HepG2 (cell line): Measurements from ENCODE around the gene ANKRD10. TPM values are rescaled to one million over a fixed set of nuclear protein-coding genes. Genes with fewer than 3 reads are reported as not detected.

Source experiments
- ATAC-seq: fragments of 200-7000 bp; cut with Tn5 transposase; 3 replicates; pipeline ENCODE4 v1.9.1; 2020; ENCODE audit warnings: mild to moderate bottlenecking, moderate library complexity
- BruUV-seq: library from RNA; stranded (reverse); fragments of 400-500 nt; replicated peaks from 2 replicates; lab custom pipeline; 2021; lab: Mats Ljungman, UMichigan
- CTCF ChIA-PET: fragments of 300-600 bp; formaldehyde crosslinking; extraction: SDS; loops from one replicate; lab custom pipeline; 2021; ENCODE audit warnings: low total read pairs, inconsistent platforms, low intra/inter-chr PET ratio; lab: Yijun Ruan, JAX
- POLR2A ChIA-PET: fragments of 350-600 bp; sonication (Branson Sonifier 250); formaldehyde crosslinking; loops from one replicate; lab custom pipeline; 2020; ENCODE audit warnings: antibody characterized with exemption, inconsistent platforms; lab: Yijun Ruan, JAX
- DNase-seq: peaks from one replicate; pipeline ENCODE4 v3.0.0-alpha.2; 2015; ENCODE audit warnings: low spot score
- FAIRE-seq: peaks from 3 replicates; lab custom pipeline; 2011; peaks lifted over from hg19 to GRCh38; lab: Jason Lieb, UNC
- H2AFZ ChIP-seq: one replicate; pipeline ENCODE4 v1.6.1; 2011; ENCODE audit warnings: low read length, inconsistent platforms
- H3K27ac ChIP-seq: fragments of 300-600 bp; 3 replicates; pipeline ENCODE4 v1.8.0; 2011; ENCODE audit warnings: mixed run types, mild to moderate bottlenecking, mixed read lengths, low read length, inconsistent platforms; ENCODE audit not compliant: insufficient read depth; ENCODE audit errors: extremely low read length
- H3K27me3 ChIP-seq, 2 experiments: fragments of 200-600 bp in 1 of 2; 2 replicates in 1 of 2; 3 replicates in 1 of 2; pipeline versions ENCODE4 v1.6.0 to v1.8.0; 2011; ENCODE audit warnings: low read length in 2 of 2, mild to moderate bottlenecking in 2 of 2, moderate library complexity in 2 of 2, inconsistent platforms in 1 of 2; ENCODE audit not compliant: insufficient read depth in 2 of 2, control insufficient read depth in 1 of 2
- H3K36me3 ChIP-seq, 2 experiments: fragments of 200-600 bp in 1 of 2; replicated peaks in 1 of 2; 2 replicates in 1 of 2; 3 replicates in 1 of 2; pipeline versions ENCODE4 v1.5.1 to v1.8.0; 2011; ENCODE audit warnings: low read length in 2 of 2, inconsistent platforms in 1 of 2; ENCODE audit not compliant: insufficient read depth in 2 of 2, control insufficient read depth in 1 of 2
- H3K4me1 ChIP-seq: 2 replicates; pipeline ENCODE4 v1.5.1; 2012; ENCODE audit warnings: low read length, inconsistent platforms; ENCODE audit not compliant: insufficient read depth
- H3K4me2 ChIP-seq: 2 replicates; pipeline ENCODE4 v1.6.0; 2011; ENCODE audit warnings: low read depth, low read length, inconsistent platforms
- H3K4me3 ChIP-seq, 3 experiments: fragments of 200-600 bp in 1 of 3; sonication (generic), shearing (Covaris generic) in 1 of 3; replicated peaks in 1 of 3; 2 replicates each; pipeline ENCODE4 v1.5.1; 2011 to 2016; ENCODE audit warnings: low read length in 3 of 3, inconsistent platforms in 2 of 3, low read depth in 2 of 3, mild to moderate bottlenecking in 2 of 3, control low read depth in 1 of 3, mixed read lengths in 1 of 3; ENCODE audit not compliant: insufficient read depth in 1 of 3
- H3K79me2 ChIP-seq: one replicate; pipeline ENCODE4 v1.6.1; 2011; ENCODE audit warnings: low read length, inconsistent platforms; ENCODE audit not compliant: insufficient read depth
- H3K9ac ChIP-seq: 2 replicates; pipeline ENCODE4 v1.6.0; 2011; ENCODE audit warnings: mild to moderate bottlenecking, low read depth, low read length, inconsistent platforms; ENCODE audit not compliant: insufficient read depth
- H3K9me3 ChIP-seq: 2 replicates; pipeline ENCODE4 v1.5.1; 2012; ENCODE audit warnings: mild to moderate bottlenecking, low read length
- H4K20me1 ChIP-seq: 2 replicates; pipeline ENCODE4 v1.6.0; 2011; ENCODE audit warnings: inconsistent platforms, mild to moderate bottlenecking, low read length, moderate library complexity; ENCODE audit not compliant: insufficient read depth
- ARID4A ChIP-seq: sonication (generic); formaldehyde crosslinking; IDR thresholded peaks from 2 replicates; pipeline ENCODE4 v1.5.0; 2020; ENCODE audit warnings: mild to moderate bottlenecking, missing genetic modification reagents, borderline replicate concordance
- CEBPB ChIP-seq: IDR thresholded peaks from 2 replicates; pipeline ENCODE4 v1.6.1; 2011; ENCODE audit warnings: low read depth, low read length, improper control_type of control experiment, borderline replicate concordance
- CREB3 ChIP-seq: sonication (generic); formaldehyde crosslinking; IDR thresholded peaks from 2 replicates; pipeline ENCODE4 v1.5.0; 2020; ENCODE audit warnings: missing genetic modification reagents
- JUNB ChIP-seq: sonication (generic); formaldehyde crosslinking; IDR thresholded peaks from 2 replicates; pipeline ENCODE4 v1.8.0; 2022; ENCODE audit warnings: missing genetic modification reagents, mild to moderate bottlenecking, borderline replicate concordance
- REL ChIP-seq: sonication (generic); formaldehyde crosslinking; conservative IDR thresholded peaks from 2 replicates; pipeline ENCODE4 v1.8.0; 2022; ENCODE audit warnings: mild to moderate bottlenecking, missing genetic modification reagents, moderate library complexity
- RELA ChIP-seq: sonication (generic); formaldehyde crosslinking; IDR thresholded peaks from 2 replicates; pipeline ENCODE4 v1.4.0; 2020; ENCODE audit warnings: missing genetic modification reagents
- TOE1 ChIP-seq: sonication (generic); formaldehyde crosslinking; IDR thresholded peaks from 2 replicates; pipeline ENCODE4 v1.4.0; 2020; ENCODE audit warnings: mild to moderate bottlenecking, missing genetic modification reagents
- ZNF460 ChIP-seq: sonication (generic); formaldehyde crosslinking; IDR thresholded peaks from 2 replicates; pipeline ENCODE4 v1.5.1; 2020; ENCODE audit warnings: missing genetic modification reagents, mild to moderate bottlenecking, borderline replicate concordance
- ZNF607 ChIP-seq: sonication (generic); formaldehyde crosslinking; IDR thresholded peaks from 2 replicates; pipeline ENCODE4 v1.5.1; 2020; ENCODE audit warnings: missing genetic modification reagents, mild to moderate bottlenecking, borderline replicate concordance
- ZNF841 ChIP-seq: sonication (generic); formaldehyde crosslinking; IDR thresholded peaks from 2 replicates; pipeline ENCODE4 v1.8.1; 2023; ENCODE audit warnings: missing genetic modification reagents, borderline replicate concordance
- WGBS: methylation state at CpG from one replicate; pipeline ENCODE4 v1.1.6; 2017; ENCODE audit warnings: low lambda C conversion rate; 5-methylcytosine and 5-hydroxymethylcytosine counted together
- in situ Hi-C: cut with HindIII; loops from 2 replicates; pipeline ENCODE4 v1.10.0; 2017; ENCODE audit warnings: low pct_unique_long_range_greater_than_20kb; ENCODE audit not compliant: extremely low pct_ligation_motif_present
- intact Hi-C: fragments of 100-400 bp; cut with micrococcal nuclease; formaldehyde crosslinking; loops from one replicate; pipeline ENCODE4 v1.10.0; 2022; ENCODE audit not compliant: unreplicated experiment
- polyA plus RNA-seq, 8 experiments: library from polyadenylated mRNA; depleted of rRNA in 3 of 8; stranded (reverse) in 7 of 8; unstranded in 1 of 8; fragments of >200 nt; fragmentation: Illumina TruSeq in 4 of 8; extraction: Trizol in 4 of 8; gene quantifications; 2 replicates each; pipeline versions ENCODE4 v1.2.1 to v1.2.3, GENCODE V29; 2011 to 2016; ENCODE audit warnings: low read depth in 4 of 8, missing spikeins in 1 of 8, mixed read lengths in 1 of 8; ENCODE audit not compliant: insufficient read depth in 1 of 8
- total RNA-seq, 5 experiments: library from RNA; depleted of rRNA; stranded (reverse); fragments of >200 nt; fragmentation: Illumina TruSeq; extraction: Trizol; gene quantifications; 2 replicates each; pipeline ENCODE4 v1.2.3, GENCODE V29; 2016; ENCODE audit warnings: low read depth in 1 of 5

Gene ANKRD10
- total and polyA plus RNA-seq, 2 of the 13 experiments (the other 11 are each of a cell fraction or from before 2014, with no cell fraction given) = 108 to 115 TPM

DNA sequence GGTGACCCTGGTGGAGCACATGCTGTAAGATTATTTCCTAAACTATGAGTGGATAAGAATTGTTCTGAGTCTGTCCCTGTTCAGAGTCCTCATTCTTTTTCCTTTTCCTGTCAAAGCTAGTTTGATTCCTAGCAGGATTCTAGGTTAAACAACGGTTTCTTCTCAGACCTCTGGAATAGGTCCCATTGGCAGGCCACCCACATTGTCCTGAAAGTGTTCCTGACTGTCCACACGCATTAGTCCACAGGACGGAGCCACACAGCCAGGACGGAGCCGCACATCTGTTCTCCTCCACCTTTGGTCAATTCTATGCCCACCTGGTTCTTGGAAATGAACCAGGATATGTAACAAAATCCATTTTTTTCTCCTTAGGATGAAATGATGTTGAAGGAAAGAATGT is 46.1 kb downstream of the ANKRD10 start:
- Histone ChIP-seq H3K27me3 (peaks cover 0 to 10% of the 10 kb centered on the region in 2 experiments; a peak in 2 of 5 replicates), H3K27ac (no peak overlapping the region), H3K4me3 (no peak overlapping the region), H3K9me3 (no peaks in the 10 kb centered on the region), H3K79me2 (no peaks in the 10 kb centered on the region), H3K36me3 (no peaks in the 10 kb centered on the region), H3K4me1 (peaks cover 49% of the 10 kb centered on the region), H2AFZ (no peak overlapping the region), H4K20me1 (no peaks in the 10 kb centered on the region), H3K9ac (no peak overlapping the region), H3K4me2 (peak overlapping the region; percentile 94; the same call in 1 of the 2 replicates)
- no peak for ATAC-seq
- intact Hi-C loops (no loop called here), in situ Hi-C loops (no loop called here)
- 32% methylated on average over 5 of the region's 5 CpGs for WGBS
- no TSS peak for BruUV-seq
- ChIA-PET POLR2A (interaction anchor here (1.3 to 3.6 kb wide), 2 partner anchors 44 to 185 kb away, joined by 3 to 11 read pairs; no protein-coding TSS in a partner anchor), CTCF (no interaction called here)
- no peak for TF ChIP-seq TOE1 (CRISPR knock-in tag)
- no peak for TF ChIP-seq CEBPB
- FAIRE-seq = no peak
- no peak for DNase-seq

- in situ Hi-C loops (no loop called here), intact Hi-C loops (no loop called here)
- Histone ChIP-seq H3K4me3 (no peak overlapping the region), H3K36me3 (no peaks in the 10 kb centered on the region), H3K4me1 (peaks cover 49% of the 10 kb centered on the region), H4K20me1 (no peaks in the 10 kb centered on the region), H3K27ac (no peak overlapping the region), H3K9ac (no peak overlapping the region), H3K4me2 (no peak overlapping the region)
- no peak for ATAC-seq
- WGBS = 28% methylated on average over 5 of the region's 6 CpGs
- POLR2A ChIA-PET = no interaction called here
- TF ChIP-seq ZNF460 (CRISPR knock-in tag) (no peak), ZNF607 (CRISPR knock-in tag) (no peak), RELA (CRISPR knock-in tag) (no peak), ARID4A (CRISPR knock-in tag) (no peak), REL (CRISPR knock-in tag) (no peak), JUNB (CRISPR knock-in tag) (no peak), ZNF841 (CRISPR knock-in tag) (no peak), CREB3 (CRISPR knock-in tag) (no peak)
- TF ChIP-seq, all 625 proteins: peak for 0
- no peaks in the 10 kb centered on the region for H3K79me2 ChIP-seq
- BruUV-seq = no TSS peak
- no peaks in the 10 kb centered on the region for H3K9me3 ChIP-seq
- FAIRE-seq (no peak), DNase-seq (no peak)
- H3K27me3 ChIP-seq = peaks cover 0 to 3% of the 10 kb centered on the region in 2 experiments; a peak in 2 of 5 replicates
- H2AFZ ChIP-seq = no peak overlapping the region
- CTCF ChIA-PET = no interaction called here
Measured at GRCh38 chr13:110867380-110867779, 47.5 kb downstream of the ANKRD10 start.
